Measurements from ENCODE around the gene CADM1. TPM values are rescaled to one million over a fixed set of nuclear protein-coding genes. Genes with fewer than 3 reads are reported as not detected.

CADM1 gene
- total RNA-seq, 1 experiment from 2014 or later, result 1.1 TPM

- Histone ChIP-seq H3K4me1 (ENCODE audit: insufficient read depth, low read length) (no peaks in the 10 kb centered on the region), H3K27ac (ENCODE audit: low read length) (no peak overlapping the region), H3F3A (ENCODE audit: low read length, unreplicated experiment) (no peaks in the 10 kb centered on the region), H3K9me2 (replicated peaks; ENCODE audit: low read length) (no peaks in the 10 kb centered on the region), H3K36me3 (ENCODE audit: low read depth, low read length) (no peaks in the 10 kb centered on the region), H3K4me3 (ENCODE audit: low read length) (no peak overlapping the region), H3K27me3 (ENCODE audit: low read length) (no peaks in the 10 kb centered on the region), H3K79me2 (ENCODE audit: low read length) (no peaks in the 10 kb centered on the region), H4K20me1 (ENCODE audit: low read length) (no peaks in the 10 kb centered on the region), H3K9me3 (ENCODE audit: low read length) (no peaks in the 10 kb centered on the region), H3K4me2 (ENCODE audit: low read length) (no peak overlapping the region), H2AFZ (ENCODE audit: low read length) (no peak overlapping the region), H3K9ac (ENCODE audit: low read length) (no peak overlapping the region)
- no TSS peak for BruUV-seq (replicated peaks)
- ATAC-seq (no peak), DNase-seq (no peak)
- CTCF ChIA-PET, result no interaction called here
- TF ChIP-seq EZH2phosphoT487 (IDR thresholded peaks at IDR 0.05; ENCODE audit: borderline replicate concordance, low read length) (no peak), CTCF (conservative IDR thresholded peaks at IDR 0.05; ENCODE audit: low read depth, low read length) (no peak), EZH2 (IDR thresholded peaks at IDR 0.05; ENCODE audit: low read length, unreplicated experiment) (no peak)
- intact Hi-C loops (cut with micrococcal nuclease), result no loop called here
- POLR2A ChIA-PET (ENCODE audit: unreplicated experiment), result no interaction called here
Observed at GRCh38 chr11:115366826-115367225, 137.4 kb downstream of the CADM1 start.

- Histone ChIP-seq H3K79me2 (ENCODE audit: low read length) (no peaks in the 10 kb centered on the region), H2AFZ (ENCODE audit: low read length) (no peak overlapping the region), H3K9me3 (ENCODE audit: low read length) (no peaks in the 10 kb centered on the region), H3K27me3 (ENCODE audit: low read length) (no peaks in the 10 kb centered on the region), H3K4me2 (ENCODE audit: low read length) (no peak overlapping the region), H4K20me1 (ENCODE audit: low read length) (no peaks in the 10 kb centered on the region), H3K9me2 (replicated peaks; ENCODE audit: low read length) (no peaks in the 10 kb centered on the region), H3K36me3 (ENCODE audit: low read depth, low read length) (no peaks in the 10 kb centered on the region), H3K9ac (ENCODE audit: low read length) (no peak overlapping the region), H3F3A (ENCODE audit: low read length, unreplicated experiment) (no peaks in the 10 kb centered on the region), H3K27ac (ENCODE audit: low read length) (no peak overlapping the region), H3K4me3 (ENCODE audit: low read length) (no peak overlapping the region), H3K4me1 (ENCODE audit: insufficient read depth, low read length) (no peaks in the 10 kb centered on the region)
- intact Hi-C loops (cut with micrococcal nuclease), result no loop called here
- ChIA-PET POLR2A (ENCODE audit: unreplicated experiment) (interaction anchor here (0.6 kb wide), 1 partner anchor 702 kb away, joined by 6 read pairs; no protein-coding TSS in a partner anchor), CTCF (no interaction called here)
- BruUV-seq (replicated peaks), result no TSS peak
- ATAC-seq (no peak), DNase-seq (no peak)
- TF ChIP-seq CTCF (conservative IDR thresholded peaks at IDR 0.05; ENCODE audit: low read depth, low read length), result no peak
- no peak for TF ChIP-seq EZH2 (IDR thresholded peaks at IDR 0.05; ENCODE audit: low read length, unreplicated experiment)
- no peak for TF ChIP-seq EZH2phosphoT487 (IDR thresholded peaks at IDR 0.05; ENCODE audit: borderline replicate concordance, low read length)
Observed at GRCh38 chr11:115365907-115366306, 138.3 kb downstream of the CADM1 start.

GRCh38 chr11:115364896-115365295, 139.3 kb downstream of the CADM1 start:
- H3K4me2 ChIP-seq (ENCODE audit: low read length), result no peak overlapping the region
- no peaks in the 10 kb centered on the region for H3K27me3 ChIP-seq (ENCODE audit: low read length)
- DNase-seq, result no peak
- H3K27ac ChIP-seq (ENCODE audit: low read length), result no peak overlapping the region
- H3K9ac ChIP-seq (ENCODE audit: low read length), result no peak overlapping the region
- CTCF ChIA-PET, result no interaction called here
- no peak for ATAC-seq
- no peaks in the 10 kb centered on the region for H4K20me1 ChIP-seq (ENCODE audit: low read length)
- no peaks in the 10 kb centered on the region for H3F3A ChIP-seq (ENCODE audit: low read length, unreplicated experiment)
- POLR2A ChIA-PET (ENCODE audit: unreplicated experiment), result no interaction called here
- no peak overlapping the region for H2AFZ ChIP-seq (ENCODE audit: low read length)
- TF ChIP-seq CTCF (conservative IDR thresholded peaks at IDR 0.05; ENCODE audit: low read depth, low read length) (no peak), EZH2 (IDR thresholded peaks at IDR 0.05; ENCODE audit: low read length, unreplicated experiment) (no peak), EZH2phosphoT487 (IDR thresholded peaks at IDR 0.05; ENCODE audit: borderline replicate concordance, low read length) (no peak)
- H3K79me2 ChIP-seq (ENCODE audit: low read length), result no peaks in the 10 kb centered on the region
- H3K36me3 ChIP-seq (ENCODE audit: low read depth, low read length), result no peaks in the 10 kb centered on the region
- no peaks in the 10 kb centered on the region for H3K9me2 ChIP-seq (replicated peaks; ENCODE audit: low read length)
- intact Hi-C loops (cut with micrococcal nuclease), result no loop called here
- H3K9me3 ChIP-seq (ENCODE audit: low read length), result no peaks in the 10 kb centered on the region
- H3K4me3 ChIP-seq (ENCODE audit: low read length), result no peak overlapping the region
- BruUV-seq (replicated peaks), result no TSS peak
- H3K4me1 ChIP-seq (ENCODE audit: insufficient read depth, low read length), result no peaks in the 10 kb centered on the region
